Right cardiac atrium (tissue), 5 donors: ENCODE measurements around the gene FXYD5. TPM values are rescaled to one million over a fixed set of nuclear protein-coding genes. Genes with fewer than 3 reads are reported as not detected.

Experiments
- ATAC-seq, 2 donors: fragments of 200-7000 bp; cut with Tn5 transposase; one replicate each; pipeline versions ENCODE4 v1.8.0 to v1.9.1; 2020; ENCODE audit warnings: moderate library complexity in 2 of 2, mild to moderate bottlenecking in 1 of 2
- DNase-seq, 3 donors: peaks; one replicate each; pipeline ENCODE4 v3.0.0-alpha.2; 2020
- H3K27ac ChIP-seq: one replicate; pipeline ENCODE4 v1.5.1; 2013; ENCODE audit warnings: mild to moderate bottlenecking, low read length, control low read depth, moderate library complexity
- H3K27me3 ChIP-seq: one replicate; pipeline ENCODE4 v1.6.1; 2013; ENCODE audit not compliant: control insufficient read depth, insufficient read depth
- H3K4me1 ChIP-seq: one replicate; pipeline ENCODE4 v1.6.1; 2013; ENCODE audit warnings: low read length; ENCODE audit not compliant: control insufficient read depth, insufficient read depth
- H3K4me3 ChIP-seq: one replicate; pipeline ENCODE4 v1.5.1; 2013; ENCODE audit warnings: low read length, control low read depth
- H3K9me3 ChIP-seq: one replicate; pipeline ENCODE4 v1.6.1; 2013; ENCODE audit warnings: low read length; ENCODE audit not compliant: control insufficient read depth
- WGBS: extraction: QIAGEN DNeasy Blood & Tissue Kit; methylation state at CpG from one replicate; pipeline ENCODE4 v1.1.7; 2013; 5-methylcytosine and 5-hydroxymethylcytosine counted together
- intact Hi-C, 4 donors: fragments of 100-400 bp; cut with DNase I; formaldehyde crosslinking; loops; one replicate each; pipeline versions ENCODE4 v1.11.0 to v1.14.0; 2022 to 2023
- polyA plus RNA-seq: library from polyadenylated mRNA; stranded (reverse); fragments of 200-250 nt; gene quantifications from one replicate; pipeline ENCODE4 v1.2.3, GENCODE V29; 2013
- total RNA-seq, 4 donors: library from RNA; stranded (reverse); fragmentation: NEBNext Ultra II Directional; extraction: Animal tissue kit (Norgen Biotek cat#: 25700); gene quantifications; one replicate each; pipeline ENCODE4 v1.2.1, GENCODE V29; 2021
- donor health status: healthy with polysubstance abuse.
- donor health status: DM: no; HTN: yes; CAD: no.
- donor health status: DM: no; HTN: no; CAD: no.
- donor health status: DM: no; HTN: yes; CAD: no; lungs with severe emphysema.
- donor health status: DM: yes; HTN: yes; CAD: no.

Gene FXYD5
- total and polyA plus RNA-seq, 5 donors = 22.5 to 46.3 (median 31.1) TPM

DNA sequence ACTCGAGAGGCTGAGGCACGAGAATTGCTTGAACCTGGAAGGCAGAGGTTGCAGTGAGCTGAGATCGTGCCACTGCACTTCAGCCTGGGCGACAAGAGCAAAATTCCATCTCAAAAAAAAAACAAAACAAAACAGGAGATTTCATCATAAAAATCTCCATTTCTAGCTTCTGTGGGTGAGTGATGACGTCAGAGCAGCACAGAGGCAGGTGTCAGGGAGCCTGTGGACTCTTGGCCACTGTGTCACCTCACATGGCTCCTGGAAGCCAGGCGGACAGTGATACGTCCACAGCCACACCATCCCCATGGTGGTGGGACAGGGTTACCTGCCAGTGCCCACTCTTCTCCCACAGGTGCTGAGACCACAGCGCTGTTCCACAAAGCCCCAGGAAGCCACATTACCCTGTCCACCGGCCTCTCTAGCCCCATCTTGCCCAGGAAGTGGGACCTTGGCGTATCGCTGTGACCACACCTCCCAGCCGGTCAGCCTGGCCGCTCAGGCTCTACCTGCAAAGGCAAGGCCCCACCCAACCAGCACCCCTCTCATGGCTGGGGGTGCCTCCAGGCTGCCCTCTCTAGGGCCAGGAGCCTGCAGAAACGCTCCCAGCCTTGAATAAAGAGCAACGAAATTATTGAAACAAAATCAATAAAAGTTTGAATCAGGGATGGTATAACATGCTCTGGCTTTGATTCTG is 41.4 kb upstream of the FXYD5 start:
- intact Hi-C loops = no loop called here
- ATAC-seq = no peak
- Histone ChIP-seq H3K4me3 (no peak overlapping the region), H3K9me3 (no peaks in the 10 kb centered on the region), H3K27me3 (no peaks in the 10 kb centered on the region), H3K27ac (no peak overlapping the region), H3K4me1 (no peaks in the 10 kb centered on the region)
- 87% methylated on average over 15 of the region's 15 CpGs for WGBS
- DNase-seq = peak in 2 of 3 donors; percentile 33 to 44

DNA sequence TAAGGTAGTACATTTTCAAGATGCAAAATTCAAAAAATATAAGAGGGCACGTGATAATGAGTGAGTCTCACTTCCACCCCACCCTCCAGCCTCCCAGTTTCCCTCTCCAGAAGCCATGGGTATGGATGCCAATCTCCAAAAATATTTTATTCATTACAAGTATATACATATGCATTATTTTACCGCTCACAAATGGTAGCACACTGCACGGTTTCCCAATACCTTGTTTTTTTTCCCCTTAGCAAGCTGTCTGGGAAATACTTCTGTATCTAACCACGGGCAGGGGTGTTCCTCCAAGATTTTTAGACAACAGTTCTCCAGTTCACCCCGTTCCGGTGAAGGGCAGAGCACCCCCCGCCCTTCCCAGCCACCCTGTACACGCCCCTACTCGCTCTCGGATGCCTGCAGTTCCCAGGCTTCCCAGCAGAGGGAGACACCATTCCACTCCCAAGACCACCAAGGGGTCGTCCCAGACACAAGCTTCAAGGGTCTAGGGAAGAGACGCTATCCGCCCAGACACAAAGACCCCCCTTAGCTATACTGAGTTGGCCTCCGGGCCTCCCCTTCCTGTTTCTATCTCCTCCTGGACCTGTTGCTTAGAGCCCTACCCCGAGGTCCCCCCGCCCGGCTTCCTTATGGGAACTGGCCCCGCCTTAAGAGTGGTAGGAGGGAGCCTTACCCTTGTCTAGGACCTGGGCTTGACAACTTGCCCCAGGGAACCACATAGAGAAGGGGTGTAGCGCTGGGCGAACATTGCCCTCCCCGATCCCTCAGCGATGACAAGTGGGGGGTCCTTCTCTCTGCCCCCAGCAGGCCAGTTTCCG is 40.0 kb upstream of the FXYD5 start:
- peak overlapping the region; percentile 26 for H3K4me3 ChIP-seq
- H3K9me3 ChIP-seq = no peaks in the 10 kb centered on the region
- peak; percentile 69 to 92 (median 90) for DNase-seq
- no peaks in the 10 kb centered on the region for H3K27me3 ChIP-seq
- ATAC-seq = peak; percentile 80 to 82
- intact Hi-C loops = loop anchor here in 1 of 4 donors (1.0 kb wide), 1 partner anchor 21 kb away; the partner anchor contains the start of gene LGI4
- 9% methylated on average over 23 of the region's 23 CpGs for WGBS
- no peaks in the 10 kb centered on the region for H3K4me1 ChIP-seq
- H3K27ac ChIP-seq = no peak overlapping the region

DNA sequence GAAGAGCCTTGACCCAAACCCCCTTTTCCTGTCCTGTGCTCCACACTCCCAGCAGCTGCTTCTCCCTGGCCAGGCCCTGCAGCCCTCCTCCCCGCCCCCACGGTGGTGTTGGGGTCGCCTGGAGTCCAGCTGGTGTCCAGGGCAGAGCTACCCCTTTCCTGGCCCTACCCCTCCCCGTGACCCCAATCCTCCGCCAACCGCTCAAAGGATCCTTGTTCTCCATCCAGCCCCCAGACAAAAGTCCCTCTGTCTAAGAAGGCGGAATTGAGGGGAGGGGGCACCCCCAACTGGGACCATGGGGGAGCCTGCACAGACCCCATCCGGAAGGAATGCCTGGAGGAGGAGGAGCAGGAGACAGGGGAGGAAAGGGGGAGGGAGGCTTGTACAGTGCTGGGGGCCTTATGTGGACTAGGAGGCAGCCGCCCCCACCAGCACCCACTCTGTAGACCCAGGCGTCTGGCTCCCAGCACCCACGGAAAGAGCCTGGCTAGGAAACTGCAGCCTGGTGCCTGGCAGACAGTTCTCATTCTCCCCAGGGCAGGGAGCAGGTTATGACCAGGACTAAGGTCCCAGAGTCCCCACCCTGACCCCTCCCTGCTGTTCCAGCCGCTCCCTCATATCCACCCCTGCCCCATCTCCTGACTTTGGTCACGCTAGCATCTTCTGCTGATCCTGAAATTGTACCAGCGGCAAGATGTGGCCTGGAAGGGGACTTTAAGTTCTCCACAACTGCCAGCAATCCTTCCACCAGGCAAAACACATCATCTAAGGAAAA is 39.2 kb upstream of the FXYD5 start, which contains the start of gene FXYD3:
Gene FXYD3, plus strand, starts transcription at position 647 of the 775 bp plus-strand sequence. CDS start 3,554 bp downstream, outside the sequence.
- ATAC-seq (peak; percentile 30 to 38), DNase-seq (peak in 2 of 3 donors; percentile 64 to 78)
- Histone ChIP-seq H3K4me1 (no peaks in the 10 kb centered on the region), H3K9me3 (no peaks in the 10 kb centered on the region), H3K4me3 (peak within 1 kb of the TSS; percentile 26), H3K27me3 (no peaks in the 10 kb centered on the region), H3K27ac (no peak within 1 kb of the TSS)
- intact Hi-C loops = no loop called here
- 58% methylated on average over 14 of the region's 14 CpGs for WGBS

DNA sequence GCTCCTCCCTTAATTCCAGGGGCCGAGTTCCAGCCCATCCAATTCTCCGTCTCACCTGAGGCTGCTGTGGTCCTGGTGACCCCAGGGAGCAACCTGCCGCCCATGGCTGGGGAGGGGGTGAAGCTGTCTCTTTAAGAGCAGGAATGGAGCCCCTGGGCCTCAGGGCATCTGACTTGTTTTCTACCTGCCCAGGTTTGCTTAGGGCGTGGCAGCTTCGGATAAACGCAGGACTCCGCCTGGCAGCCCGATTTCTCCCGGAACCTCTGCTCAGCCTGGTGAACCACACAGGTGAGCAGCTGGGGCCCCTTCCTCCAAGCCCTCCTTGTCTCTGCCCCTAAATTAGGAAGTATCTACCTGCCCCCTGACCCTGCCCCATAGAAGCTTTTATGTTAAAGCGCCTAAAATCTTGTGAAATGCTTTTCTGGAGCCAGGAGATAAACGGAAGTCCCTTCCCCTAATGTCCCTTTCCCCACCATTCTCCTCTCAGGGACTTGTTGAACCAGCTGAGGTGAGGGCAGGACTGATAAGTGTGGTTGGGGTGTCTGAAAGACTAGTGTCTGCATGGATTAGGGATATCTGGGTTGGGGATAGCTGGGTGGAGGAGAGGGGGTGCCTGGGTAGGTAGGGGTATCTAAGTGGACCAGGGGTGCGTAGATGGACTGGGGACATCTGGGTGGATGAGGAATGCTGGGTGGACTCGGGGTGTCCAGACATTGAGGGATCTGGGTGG is 38.3 kb upstream of the FXYD5 start:
- H3K27me3 ChIP-seq = no peaks in the 10 kb centered on the region
- H3K4me1 ChIP-seq = no peaks in the 10 kb centered on the region
- no peak overlapping the region for H3K4me3 ChIP-seq
- intact Hi-C loops = no loop called here
- no peak overlapping the region for H3K27ac ChIP-seq
- ATAC-seq (no peak), DNase-seq (peak in 2 of 3 donors; percentile 28 to 43)
- H3K9me3 ChIP-seq = no peaks in the 10 kb centered on the region
- 84% methylated on average over 13 of the region's 13 CpGs for WGBS

DNA sequence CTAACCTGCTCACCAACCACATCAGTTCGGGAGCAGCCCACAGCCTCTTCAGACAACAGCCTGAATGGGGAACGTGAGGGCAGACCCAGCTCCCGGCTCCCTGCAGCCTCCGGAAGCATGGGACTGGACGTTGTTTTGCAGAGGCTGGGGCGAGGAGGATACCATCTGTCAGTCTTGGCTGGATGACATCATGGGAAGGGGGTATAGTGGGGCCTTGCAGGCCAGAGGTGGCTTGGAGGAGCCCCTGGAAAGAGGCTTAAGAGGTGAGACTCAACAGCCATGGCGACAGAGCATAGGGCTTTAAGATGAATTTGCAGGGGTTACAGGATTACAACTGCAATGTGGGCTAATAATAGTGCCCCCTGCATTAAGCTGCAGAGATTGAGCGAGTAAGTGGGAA is 37.4 kb upstream of the FXYD5 start:
- Histone ChIP-seq H3K27ac (no peak overlapping the region), H3K9me3 (no peaks in the 10 kb centered on the region), H3K4me1 (no peaks in the 10 kb centered on the region), H3K27me3 (no peaks in the 10 kb centered on the region), H3K4me3 (no peak overlapping the region)
- WGBS = 54% methylated on average over 8 of the region's 8 CpGs
- ATAC-seq (no peak), DNase-seq (peak in 2 of 3 donors; percentile 3 to 13)
- intact Hi-C loops = no loop called here

DNA sequence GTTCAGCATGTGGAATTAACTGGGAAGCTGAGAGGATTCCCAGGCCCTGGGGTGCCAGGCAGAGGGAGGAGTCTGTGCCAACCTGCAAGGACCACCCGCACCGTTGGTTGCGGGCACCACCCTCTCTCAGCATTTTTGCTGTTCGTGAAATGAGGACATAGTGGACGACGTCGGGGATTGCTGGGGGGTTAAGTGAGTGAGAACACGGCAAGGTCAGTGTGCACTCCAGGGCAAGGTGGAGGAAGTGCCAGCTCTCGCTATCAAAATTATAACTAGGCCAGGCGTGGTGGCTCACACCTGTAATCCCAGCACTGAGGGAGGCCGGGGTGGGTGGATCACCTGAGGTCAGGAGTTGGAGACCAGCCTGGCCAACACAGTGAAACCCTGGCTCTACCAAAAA is 36.7 kb upstream of the FXYD5 start:
- no peaks in the 10 kb centered on the region for H3K9me3 ChIP-seq
- no peaks in the 10 kb centered on the region for H3K4me1 ChIP-seq
- intact Hi-C loops = no loop called here
- no peak for ATAC-seq
- H3K27ac ChIP-seq = no peak overlapping the region
- H3K4me3 ChIP-seq = no peak overlapping the region
- no peaks in the 10 kb centered on the region for H3K27me3 ChIP-seq
- peak in 2 of 3 donors; percentile 27 to 37 for DNase-seq
- 73% methylated on average over 11 of the region's 11 CpGs for WGBS

DNA sequence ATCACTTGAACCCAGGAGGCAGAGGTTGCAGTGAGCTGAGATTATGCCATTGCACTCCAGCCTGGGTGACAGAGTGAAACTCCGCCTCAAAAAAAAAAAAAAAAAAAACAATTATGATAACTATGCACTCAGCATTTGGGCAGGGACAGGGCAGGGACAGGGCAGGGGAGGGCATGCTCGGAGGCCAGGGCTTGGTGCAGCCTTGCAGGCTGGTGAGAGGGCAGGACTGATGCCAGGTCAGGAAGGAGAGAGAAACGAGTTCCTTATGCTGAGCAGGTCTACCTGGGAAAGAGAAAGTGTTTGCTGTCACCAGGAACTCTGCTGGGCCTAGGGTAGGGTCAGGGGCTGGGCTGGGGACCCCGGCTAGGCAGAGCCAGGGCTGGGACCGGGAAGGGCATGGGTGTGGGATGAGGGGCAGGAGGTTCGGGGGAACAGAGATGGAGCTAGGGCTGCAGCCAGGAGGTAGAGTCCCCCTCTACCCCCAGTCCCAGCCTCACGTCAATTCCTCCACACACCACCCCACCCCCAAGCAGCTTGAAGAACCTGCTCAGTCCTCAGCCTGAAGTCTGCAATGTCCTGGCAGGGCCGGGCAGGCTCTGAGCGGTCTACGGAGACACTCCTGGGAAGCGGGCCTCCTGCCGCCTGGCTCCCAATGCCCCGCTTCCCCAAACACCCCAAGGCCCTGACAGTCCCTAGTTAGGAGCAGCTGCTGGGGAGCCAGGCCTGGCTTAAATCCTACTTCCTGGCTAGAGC is 36.1 kb upstream of the FXYD5 start:
- Histone ChIP-seq H3K27ac (no peak overlapping the region), H3K27me3 (no peaks in the 10 kb centered on the region), H3K4me1 (peaks cover under 1% of the 10 kb centered on the region), H3K9me3 (no peaks in the 10 kb centered on the region), H3K4me3 (no peak overlapping the region)
- peak in 1 of 2 donors; percentile 6 for ATAC-seq
- peak in 2 of 3 donors; percentile 44 to 45 for DNase-seq
- 76% methylated on average over 13 of the region's 13 CpGs for WGBS
- intact Hi-C loops = no loop called here

DNA sequence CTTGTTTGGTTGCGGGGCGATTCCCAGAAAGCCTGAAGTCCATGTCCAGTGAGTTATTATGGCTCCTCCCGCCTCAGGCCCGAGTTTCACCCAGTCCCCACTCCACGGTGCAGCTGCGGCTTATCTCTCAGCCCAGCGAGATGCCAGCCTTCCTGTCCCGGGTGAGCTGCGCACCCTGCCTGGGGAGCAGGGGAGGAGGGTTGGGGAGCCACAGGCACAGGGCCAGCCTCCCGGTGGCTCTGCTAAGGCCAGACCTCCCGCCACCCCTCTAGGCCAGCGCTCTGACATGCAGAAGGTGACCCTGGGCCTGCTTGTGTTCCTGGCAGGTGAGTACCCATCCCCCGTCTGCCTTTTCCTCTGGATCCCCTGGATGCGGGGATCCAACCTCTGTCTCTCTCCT is 35.4 kb upstream of the FXYD5 start:
- ATAC-seq = no peak
- H3K4me3 ChIP-seq = no peak overlapping the region
- 55% methylated on average over 14 of the region's 14 CpGs for WGBS
- H3K27ac ChIP-seq = peak overlapping the region; percentile 19
- no peaks in the 10 kb centered on the region for H3K27me3 ChIP-seq
- H3K4me1 ChIP-seq = peaks cover 4% of the 10 kb centered on the region
- H3K9me3 ChIP-seq = no peaks in the 10 kb centered on the region
- DNase-seq = peak in 2 of 3 donors; percentile 26 to 57
- intact Hi-C loops = no loop called here

DNA sequence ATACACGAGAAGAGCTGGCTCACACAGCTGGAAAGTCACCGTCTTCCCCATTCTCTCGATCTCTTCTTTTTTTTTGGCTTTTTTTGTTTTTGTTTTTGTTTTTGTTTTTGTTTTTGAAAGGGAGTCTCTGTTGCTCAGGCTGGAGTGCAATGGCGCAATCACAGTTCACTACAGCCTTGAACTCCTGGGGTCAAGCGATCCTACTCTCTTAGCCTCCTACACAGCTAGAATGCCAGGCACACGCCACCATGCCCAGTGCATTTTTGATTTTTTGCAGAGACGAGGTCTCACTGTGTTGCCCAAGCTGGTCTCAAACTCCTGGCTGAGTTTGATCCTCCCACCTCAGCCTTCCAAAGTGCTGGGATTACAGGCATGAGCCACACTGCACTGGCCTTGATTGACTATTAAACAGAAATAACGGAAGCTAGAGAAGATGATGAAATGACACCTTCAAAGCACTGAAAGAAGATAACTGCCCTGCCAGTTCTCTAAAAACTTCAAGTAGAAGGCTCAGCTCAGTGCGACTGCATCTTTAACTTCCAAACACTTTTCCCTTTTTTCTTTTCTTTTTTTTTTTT is 34.9 kb upstream of the FXYD5 start:
- intact Hi-C loops = no loop called here
- H3K27me3 ChIP-seq = no peaks in the 10 kb centered on the region
- peaks cover 4% of the 10 kb centered on the region for H3K4me1 ChIP-seq
- H3K27ac ChIP-seq = no peak overlapping the region
- H3K4me3 ChIP-seq = no peak overlapping the region
- DNase-seq (peak in 2 of 3 donors; percentile 19 to 29), ATAC-seq (no peak)
- 67% methylated on average over 9 of the region's 9 CpGs for WGBS
- H3K9me3 ChIP-seq = no peaks in the 10 kb centered on the region
